HG03354 (cell line): ENCODE measurements around the gene RIPPLY1.

Experiments used
- ATAC-seq: cut with Tn5 transposase; IDR thresholded peaks from one replicate; pipeline ENCODE4 v1.9.1; 2021; ENCODE audit warnings: mild to moderate bottlenecking; ENCODE audit not compliant: unreplicated experiment, poor library complexity, severe bottlenecking

RIPPLY1 gene

GRCh38 chrX:106862972-106863688, 40.0 kb downstream of the RIPPLY1 start:
- ATAC-seq, result peak; percentile 85
